WTC11 (cell line): ENCODE results near the gene CLSTN2.

Experiments used
- ATF2 ChIP-seq: sonication (generic); formaldehyde crosslinking; IDR thresholded peaks from 2 replicates; pipeline ENCODE4 v1.8.1; 2022; ENCODE audit warnings: low read depth, missing genetic modification reagents, borderline replicate concordance
- ATF3 ChIP-seq: sonication (generic); formaldehyde crosslinking; conservative IDR thresholded peaks from 2 replicates; pipeline ENCODE4 v1.8.1; 2022; ENCODE audit warnings: mild to moderate bottlenecking, missing genetic modification reagents
- ATF6 ChIP-seq: sonication (generic); formaldehyde crosslinking; IDR thresholded peaks from 2 replicates; pipeline ENCODE4 v1.8.1; 2023; ENCODE audit warnings: mild to moderate bottlenecking, missing genetic modification reagents
- CREB1 ChIP-seq: sonication (generic); formaldehyde crosslinking; IDR thresholded peaks from 2 replicates; pipeline ENCODE4 v1.8.0; 2023; ENCODE audit warnings: mild to moderate bottlenecking, missing genetic modification reagents
- CTCF ChIP-seq: fragments of 200-600 bp; IDR thresholded peaks from 2 replicates; pipeline ENCODE4 v1.8.0; 2022; ENCODE audit warnings: antibody characterized with exemption
- NR3C1 ChIP-seq: sonication (generic); formaldehyde crosslinking; conservative IDR thresholded peaks from 2 replicates; pipeline ENCODE4 v1.8.1; 2023; ENCODE audit warnings: low read depth, mild to moderate bottlenecking, missing genetic modification reagents
- SP1 ChIP-seq: sonication (generic); formaldehyde crosslinking; conservative IDR thresholded peaks from 2 replicates; pipeline ENCODE4 v1.8.1; 2022; ENCODE audit warnings: missing genetic modification reagents
- TEAD4 ChIP-seq: sonication (generic); formaldehyde crosslinking; IDR thresholded peaks from 2 replicates; pipeline ENCODE4 v1.8.0; 2022; ENCODE audit warnings: mild to moderate bottlenecking, missing genetic modification reagents
- USF2 ChIP-seq: sonication (generic); formaldehyde crosslinking; IDR thresholded peaks from 2 replicates; pipeline ENCODE4 v1.8.1; 2023; ENCODE audit warnings: mild to moderate bottlenecking, missing genetic modification reagents, moderate library complexity
- ZNF263 ChIP-seq: sonication (generic); formaldehyde crosslinking; IDR thresholded peaks from 2 replicates; pipeline ENCODE4 v1.8.1; 2022; ENCODE audit warnings: low read depth, mild to moderate bottlenecking, moderate library complexity, missing genetic modification reagents

- TF ChIP-seq CTCF (no peak), ATF2 (CRISPR knock-in tag) (no peak), USF2 (CRISPR knock-in tag) (no peak), TEAD4 (CRISPR knock-in tag) (no peak), ZNF263 (CRISPR knock-in tag) (no peak), CREB1 (no peak), SP1 (CRISPR knock-in tag) (no peak), ATF6 (CRISPR knock-in tag) (no peak), ATF3 (no peak), NR3C1 (no peak)
These were observed 11.0 kb downstream of the CLSTN2 start for GRCh38 chr3:139945942-139946341.
